HepG2 (cell line): Measurements from ENCODE around the gene TRMT6. TPM values are rescaled to one million over a fixed set of nuclear protein-coding genes. Genes with fewer than 3 reads are reported as not detected.

Experiments used
- CEBPZ ChIP-seq: IDR thresholded peaks from 2 replicates; pipeline ENCODE4 v1.6.1; 2012; ENCODE audit warnings: low read length, improper control_type of control experiment
- HNF1B ChIP-seq: sonication (generic); formaldehyde crosslinking; IDR thresholded peaks from 2 replicates; pipeline ENCODE4 v1.5.1; 2020; ENCODE audit warnings: mild to moderate bottlenecking, moderate library complexity, missing genetic modification reagents
- NFKB2 ChIP-seq: sonication (generic); formaldehyde crosslinking; IDR thresholded peaks from 2 replicates; pipeline ENCODE4 v1.4.0; 2020; ENCODE audit warnings: missing genetic modification reagents, borderline replicate concordance
- SMC3 ChIP-seq: IDR thresholded peaks from 2 replicates; pipeline ENCODE4 v1.6.1; 2011; ENCODE audit warnings: low read length, improper control_type of control experiment
- SRY ChIP-seq: sonication (generic); formaldehyde crosslinking; IDR thresholded peaks from 2 replicates; pipeline ENCODE4 v1.8.0; 2022; ENCODE audit warnings: mild to moderate bottlenecking, missing genetic modification reagents
- TRIM24 ChIP-seq: sonication (generic); formaldehyde crosslinking; IDR thresholded peaks from 2 replicates; pipeline ENCODE4 v1.8.0; 2022; ENCODE audit warnings: mild to moderate bottlenecking, missing genetic modification reagents
- YY1 ChIP-seq: IDR thresholded peaks from 2 replicates; pipeline ENCODE4 v1.6.1; 2011; ENCODE audit warnings: low read length, low read depth, moderate library complexity, mild to moderate bottlenecking; ENCODE audit not compliant: insufficient read depth, insufficient replicate concordance
- ZFP82 ChIP-seq: sonication (generic); formaldehyde crosslinking; IDR thresholded peaks from 2 replicates; pipeline ENCODE4 v1.5.1; 2020; ENCODE audit warnings: mild to moderate bottlenecking, missing genetic modification reagents, borderline replicate concordance
- ZNF616 ChIP-seq: sonication (generic); formaldehyde crosslinking; IDR thresholded peaks from 2 replicates; pipeline ENCODE4 v1.5.0; 2020; ENCODE audit warnings: low read depth, mild to moderate bottlenecking, missing genetic modification reagents
- ZNF691 ChIP-seq: sonication (generic); formaldehyde crosslinking; IDR thresholded peaks from 2 replicates; pipeline ENCODE4 v1.4.0; 2020; ENCODE audit warnings: missing genetic modification reagents, low read depth, mild to moderate bottlenecking, borderline replicate concordance
- polyA plus RNA-seq, 8 experiments: library from polyadenylated mRNA; depleted of rRNA in 3 of 8; stranded (reverse) in 7 of 8; unstranded in 1 of 8; fragments of >200 nt; fragmentation: Illumina TruSeq in 4 of 8; extraction: Trizol in 4 of 8; gene quantifications; 2 replicates each; pipeline versions ENCODE4 v1.2.1 to v1.2.3, GENCODE V29; 2011 to 2016; ENCODE audit warnings: low read depth in 4 of 8, missing spikeins in 1 of 8, mixed read lengths in 1 of 8; ENCODE audit not compliant: insufficient read depth in 1 of 8
- total RNA-seq, 5 experiments: library from RNA; depleted of rRNA; stranded (reverse); fragments of >200 nt; fragmentation: Illumina TruSeq; extraction: Trizol; gene quantifications; 2 replicates each; pipeline ENCODE4 v1.2.3, GENCODE V29; 2016; ENCODE audit warnings: low read depth in 1 of 5
- TF ChIP-seq, protein P1 (sequence below): sonication (generic); formaldehyde crosslinking; IDR thresholded peaks from 2 replicates; pipeline ENCODE4 v1.4.0; 2020; ENCODE audit warnings: missing genetic modification reagents, borderline replicate concordance

The TRMT6 gene
- total and polyA plus RNA-seq, 2 of the 13 experiments (the other 11 are each of a cell fraction or from before 2014, with no cell fraction given): 10.5 to 37.8 TPM

DNA sequence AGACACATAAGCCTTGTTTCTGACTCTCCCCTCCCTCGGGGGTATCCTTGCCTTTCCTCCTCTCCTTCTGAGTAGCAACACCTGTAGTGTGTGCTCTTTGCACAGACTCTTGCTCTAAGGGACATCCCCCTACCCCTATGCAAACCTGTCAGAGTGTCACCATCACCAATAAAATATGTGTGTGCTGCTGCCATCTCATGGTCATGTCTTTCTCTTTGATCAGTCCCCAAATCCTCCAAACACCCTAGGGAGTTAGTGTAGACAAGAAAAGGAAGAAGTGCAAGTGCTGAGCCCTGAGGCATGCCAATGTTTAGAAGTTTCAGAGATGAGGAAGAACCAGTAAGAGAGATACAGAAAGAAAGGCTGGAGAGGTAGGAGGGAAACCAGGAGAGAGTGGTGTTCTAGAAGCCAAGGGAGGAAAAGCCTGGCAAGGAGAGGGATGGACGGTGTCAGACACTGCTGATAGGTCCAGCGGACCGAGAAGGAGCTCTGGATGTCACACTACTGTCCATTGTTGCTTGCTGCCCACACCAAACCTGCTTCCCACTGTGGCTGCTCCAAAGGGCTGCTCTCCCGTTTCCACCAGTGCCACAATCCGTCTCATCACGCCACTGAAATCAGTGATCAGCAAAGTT lies 16.4 kb downstream of the TRMT6 start (continued):
- TF ChIP-seq CEBPZ (no peak), HNF1B (CRISPR knock-in tag) (0 out of 2 replicates have a peak, but pooled peaks have one; percentile 19), YY1 (no peak), NFKB2 (CRISPR knock-in tag) (no peak), ZNF691 (CRISPR knock-in tag) (0 out of 2 replicates have a peak, but pooled peaks have one; percentile 48), SRY (CRISPR knock-in tag) (0 out of 2 replicates have a peak, but pooled peaks have one; percentile 36), ZFP82 (CRISPR knock-in tag) (no peak), TRIM24 (CRISPR knock-in tag) (no peak), ZNF616 (CRISPR knock-in tag) (0 out of 2 replicates have a peak, but pooled peaks have one; percentile 39), SMC3 (peak; percentile 82)
- TF ChIP-seq, protein P1, sequence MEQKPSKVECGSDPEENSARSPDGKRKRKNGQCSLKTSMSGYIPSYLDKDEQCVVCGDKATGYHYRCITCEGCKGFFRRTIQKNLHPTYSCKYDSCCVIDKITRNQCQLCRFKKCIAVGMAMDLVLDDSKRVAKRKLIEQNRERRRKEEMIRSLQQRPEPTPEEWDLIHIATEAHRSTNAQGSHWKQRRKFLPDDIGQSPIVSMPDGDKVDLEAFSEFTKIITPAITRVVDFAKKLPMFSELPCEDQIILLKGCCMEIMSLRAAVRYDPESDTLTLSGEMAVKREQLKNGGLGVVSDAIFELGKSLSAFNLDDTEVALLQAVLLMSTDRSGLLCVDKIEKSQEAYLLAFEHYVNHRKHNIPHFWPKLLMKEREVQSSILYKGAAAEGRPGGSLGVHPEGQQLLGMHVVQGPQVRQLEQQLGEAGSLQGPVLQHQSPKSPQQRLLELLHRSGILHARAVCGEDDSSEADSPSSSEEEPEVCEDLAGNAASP (CRISPR knock-in tag): no peak
- TF ChIP-seq, all 625 proteins: peak for 14
